HG03280 (cell line): ENCODE data around the gene MYLK3.
"Not testable (repeated sequence)": the region's sequence is repeated elsewhere in the genome, so short reads cannot be mapped to it uniquely, and the experiment has no call there.

Experiments used
- ATAC-seq: cut with Tn5 transposase; IDR thresholded peaks from one replicate; pipeline ENCODE4 v1.9.1; 2021; ENCODE audit warnings: mild to moderate bottlenecking, moderate library complexity; ENCODE audit not compliant: unreplicated experiment

Gene MYLK3

GRCh38 chr16:46691726-46692125, 56.4 kb downstream of the MYLK3 start:
- no peak for ATAC-seq

GRCh38 chr16:46690281-46691178, 57.6 kb downstream of the MYLK3 start:
- no peak for ATAC-seq

GRCh38 chr16:46689365-46690280, 58.5 kb downstream of the MYLK3 start, which contains the start of gene ORC6:
Gene ORC6 (plus strand): TSS chr16:46689659. CDS start chr16:46689706, 47 bp downstream.
- ATAC-seq: peak; percentile 69

- peak; percentile 86 for ATAC-seq
Measured at GRCh38 chr16:46688654-46689364, 59.3 kb downstream of the MYLK3 start, which contains the start of gene VPS35. Gene VPS35 (minus strand): TSS chr16:46689178. CDS start chr16:46689133, 45 bp downstream.

GRCh38 chr16:46688101-46688653, 60.0 kb downstream of the MYLK3 start:
- no peak for ATAC-seq

DNA sequence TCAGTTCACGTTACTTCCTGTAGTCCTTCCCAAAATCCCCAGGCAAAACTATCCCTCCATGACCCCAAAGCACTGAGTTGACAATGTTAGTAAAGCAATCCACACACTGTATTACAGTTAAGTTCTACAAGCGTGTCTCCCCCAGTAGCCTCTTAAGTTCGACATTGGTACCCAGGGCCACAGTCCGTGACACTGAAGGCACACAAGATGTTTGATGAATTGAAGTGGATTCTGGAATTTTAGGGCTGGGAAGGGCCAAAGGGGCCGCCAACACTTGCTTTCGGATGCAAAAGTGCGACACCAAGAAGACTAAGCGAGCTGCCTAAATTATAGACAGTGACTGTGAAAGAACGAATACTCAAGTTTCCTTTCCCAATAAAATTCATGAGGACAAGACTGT, 60.7 kb downstream of the MYLK3 start:
- ATAC-seq: no peak

GRCh38 chr16:46686815-46687473, 61.2 kb downstream of the MYLK3 start:
- no peak for ATAC-seq

- not testable (repeated sequence) for ATAC-seq
Measured at GRCh38 chr16:46681867-46682266, 66.3 kb downstream of the MYLK3 start.

DNA sequence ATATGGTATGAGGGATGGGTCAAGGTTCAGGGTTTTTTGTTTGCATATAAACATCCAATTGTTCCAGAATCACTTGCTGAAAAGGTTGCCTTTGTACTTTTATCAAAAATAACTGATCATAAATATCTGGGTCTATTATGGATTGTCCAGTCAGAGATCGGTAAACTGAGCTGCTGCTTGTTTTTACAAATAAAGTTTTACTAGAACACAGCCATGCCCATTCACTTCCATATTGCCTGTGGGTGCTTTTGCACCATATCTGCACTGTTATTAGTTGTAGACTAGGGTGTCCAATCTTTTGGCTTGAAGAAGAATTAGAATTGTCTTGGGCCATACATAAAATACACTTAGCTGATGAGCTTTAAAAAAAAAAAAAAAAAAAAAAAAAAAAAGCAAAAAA, 70.2 kb downstream of the MYLK3 start:
- not testable (repeated sequence) for ATAC-seq

GRCh38 chr16:46673320-46674013, 74.7 kb downstream of the MYLK3 start:
- peak; percentile 85 for ATAC-seq

DNA sequence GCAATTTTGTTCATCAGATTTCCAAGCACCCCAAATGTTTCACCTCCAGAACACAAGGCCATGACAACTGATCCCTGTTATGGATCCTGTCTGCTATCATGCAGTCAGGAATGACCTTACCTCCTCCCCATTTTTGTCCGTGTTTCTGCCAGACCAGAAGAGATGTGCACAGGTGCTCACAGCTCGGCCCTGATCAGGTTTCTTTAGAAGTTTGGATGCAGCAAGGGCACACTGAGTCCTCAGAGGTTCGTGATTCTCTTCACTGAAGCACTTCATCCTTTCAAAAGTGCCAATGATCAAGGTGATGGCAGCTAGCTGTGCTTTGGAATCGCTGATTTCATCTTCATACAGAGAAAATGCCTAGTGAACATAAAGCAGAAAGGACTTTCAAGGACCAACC, 86.0 kb downstream of the MYLK3 start:
- ATAC-seq: no peak

GRCh38 chr16:46658925-46659324, 89.2 kb downstream of the MYLK3 start:
- peak; percentile 85 for ATAC-seq
